Activated effector memory CD4-positive, alpha-beta T cell treated with anti-CD3 and anti-CD28 coated beads, Interleukin-2, amount 50 U/mL, for 16 hours (primary cell): ENCODE data around the gene EXOC2.

Experiments
- DNase-seq: peaks from one replicate; pipeline ENCODE4 v3.0.0-alpha.2; 2020

EXOC2 gene, protein sequence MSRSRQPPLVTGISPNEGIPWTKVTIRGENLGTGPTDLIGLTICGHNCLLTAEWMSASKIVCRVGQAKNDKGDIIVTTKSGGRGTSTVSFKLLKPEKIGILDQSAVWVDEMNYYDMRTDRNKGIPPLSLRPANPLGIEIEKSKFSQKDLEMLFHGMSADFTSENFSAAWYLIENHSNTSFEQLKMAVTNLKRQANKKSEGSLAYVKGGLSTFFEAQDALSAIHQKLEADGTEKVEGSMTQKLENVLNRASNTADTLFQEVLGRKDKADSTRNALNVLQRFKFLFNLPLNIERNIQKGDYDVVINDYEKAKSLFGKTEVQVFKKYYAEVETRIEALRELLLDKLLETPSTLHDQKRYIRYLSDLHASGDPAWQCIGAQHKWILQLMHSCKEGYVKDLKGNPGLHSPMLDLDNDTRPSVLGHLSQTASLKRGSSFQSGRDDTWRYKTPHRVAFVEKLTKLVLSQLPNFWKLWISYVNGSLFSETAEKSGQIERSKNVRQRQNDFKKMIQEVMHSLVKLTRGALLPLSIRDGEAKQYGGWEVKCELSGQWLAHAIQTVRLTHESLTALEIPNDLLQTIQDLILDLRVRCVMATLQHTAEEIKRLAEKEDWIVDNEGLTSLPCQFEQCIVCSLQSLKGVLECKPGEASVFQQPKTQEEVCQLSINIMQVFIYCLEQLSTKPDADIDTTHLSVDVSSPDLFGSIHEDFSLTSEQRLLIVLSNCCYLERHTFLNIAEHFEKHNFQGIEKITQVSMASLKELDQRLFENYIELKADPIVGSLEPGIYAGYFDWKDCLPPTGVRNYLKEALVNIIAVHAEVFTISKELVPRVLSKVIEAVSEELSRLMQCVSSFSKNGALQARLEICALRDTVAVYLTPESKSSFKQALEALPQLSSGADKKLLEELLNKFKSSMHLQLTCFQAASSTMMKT

DNA sequence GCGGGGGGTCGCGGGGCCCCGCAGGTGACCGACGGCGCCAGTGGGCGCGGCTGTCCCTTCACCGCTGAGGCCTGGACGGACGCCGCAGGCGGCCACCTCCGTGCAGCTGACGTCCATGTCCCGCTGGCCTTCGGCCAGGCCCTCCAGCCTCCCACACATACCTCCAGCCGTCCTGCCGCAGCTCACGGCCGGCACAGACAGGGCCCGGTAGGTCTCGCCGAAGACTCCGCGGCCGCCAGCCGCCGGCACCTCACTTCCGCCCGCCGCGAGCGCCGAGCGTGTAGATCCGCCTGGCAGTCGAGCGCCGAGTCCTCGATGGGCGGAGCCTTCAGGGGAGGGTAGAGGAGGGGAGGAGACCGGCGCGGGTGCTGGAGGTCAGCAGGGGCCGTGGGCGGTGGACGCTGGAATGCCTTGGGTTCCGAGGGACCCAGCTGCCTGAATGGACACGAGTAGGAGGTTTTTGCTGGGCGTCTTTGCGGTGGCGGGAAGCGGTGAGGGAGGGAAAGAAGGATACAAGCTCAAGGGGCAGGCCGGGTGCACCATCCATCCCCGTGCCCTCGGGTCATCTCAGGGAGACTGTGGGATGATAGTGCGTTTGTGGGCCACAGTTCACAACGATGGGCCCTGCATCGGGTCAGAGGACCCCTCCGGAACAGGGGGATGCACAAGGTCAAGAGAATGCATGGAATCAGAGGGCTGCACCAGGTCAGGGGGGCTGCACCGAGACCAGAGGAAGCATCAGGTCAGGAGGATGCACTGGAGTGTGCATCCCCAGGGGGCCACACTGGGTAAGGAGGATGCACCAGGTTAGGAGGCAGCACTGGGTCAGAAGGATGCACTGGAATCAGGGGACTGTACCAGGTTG lies at the start of gene EXOC2:
EXOC2 (minus strand) TSS at position 282 of the 865 bp plus-strand sequence. CDS start 55,321 bp downstream, outside the sequence.
- DNase-seq = peak; percentile 95

GRCh38 chr6:741410-742339 lies 48.7 kb upstream of the EXOC2 start:
- no peak for DNase-seq

GRCh38 chr6:736657-737446 lies 43.9 kb upstream of the EXOC2 start:
- no peak for DNase-seq

DNA sequence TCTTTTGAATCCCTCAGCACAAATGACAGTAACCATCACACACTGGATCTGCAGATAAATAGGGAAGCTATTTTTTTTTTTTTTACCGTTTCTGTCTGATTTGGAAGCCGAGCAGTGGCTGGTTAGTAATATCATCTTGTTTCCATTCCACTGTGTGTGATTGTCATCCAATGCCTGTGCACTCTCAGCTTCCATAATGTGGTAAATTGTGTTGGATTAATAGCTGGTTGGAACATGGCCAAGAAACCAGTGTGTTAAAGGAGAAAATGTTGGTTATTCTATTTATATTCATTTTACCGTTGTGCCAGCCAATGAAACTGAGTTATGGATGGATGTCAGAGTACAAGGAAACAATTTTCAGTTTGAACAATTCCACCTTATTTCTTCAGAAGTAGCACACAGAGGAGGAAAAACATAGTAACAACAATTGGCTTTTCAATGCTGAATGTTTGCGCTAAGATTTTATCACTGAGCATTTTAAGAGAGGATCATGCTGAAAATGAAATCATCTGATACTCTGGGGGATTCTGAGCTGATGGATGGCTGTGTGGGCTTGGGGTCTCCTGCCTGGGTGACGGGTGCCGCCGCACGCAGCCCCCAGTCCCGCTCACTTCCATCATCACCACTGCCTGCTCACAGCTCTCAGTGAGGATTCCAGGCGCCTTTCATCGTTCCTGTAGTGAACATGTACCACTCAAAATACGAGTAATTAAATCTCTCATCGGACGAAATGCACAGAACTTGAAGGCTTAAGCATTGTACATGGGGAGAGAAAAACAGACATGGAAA lies 40.7 kb upstream of the EXOC2 start:
- DNase-seq = no peak

DNA sequence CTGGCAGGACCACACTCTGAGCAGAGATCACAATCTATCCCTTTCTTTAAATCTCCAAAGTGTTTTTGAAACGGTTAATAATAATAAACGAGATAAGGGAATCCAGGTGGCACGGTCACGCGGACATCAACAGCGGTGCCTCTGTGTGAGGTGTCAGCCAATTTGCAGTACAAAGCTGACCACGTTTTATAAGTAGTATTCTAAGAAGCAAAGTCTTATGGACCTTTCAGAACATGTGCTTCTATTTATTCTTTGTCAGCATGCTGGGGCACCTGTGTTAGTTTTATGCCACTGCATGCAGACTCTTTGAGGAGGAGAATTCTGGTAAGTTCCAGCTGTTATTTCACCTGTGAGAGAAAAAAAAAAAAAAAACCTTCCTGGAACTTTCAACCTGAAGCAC lies 39.0 kb upstream of the EXOC2 start:
- DNase-seq = no peak

DNA sequence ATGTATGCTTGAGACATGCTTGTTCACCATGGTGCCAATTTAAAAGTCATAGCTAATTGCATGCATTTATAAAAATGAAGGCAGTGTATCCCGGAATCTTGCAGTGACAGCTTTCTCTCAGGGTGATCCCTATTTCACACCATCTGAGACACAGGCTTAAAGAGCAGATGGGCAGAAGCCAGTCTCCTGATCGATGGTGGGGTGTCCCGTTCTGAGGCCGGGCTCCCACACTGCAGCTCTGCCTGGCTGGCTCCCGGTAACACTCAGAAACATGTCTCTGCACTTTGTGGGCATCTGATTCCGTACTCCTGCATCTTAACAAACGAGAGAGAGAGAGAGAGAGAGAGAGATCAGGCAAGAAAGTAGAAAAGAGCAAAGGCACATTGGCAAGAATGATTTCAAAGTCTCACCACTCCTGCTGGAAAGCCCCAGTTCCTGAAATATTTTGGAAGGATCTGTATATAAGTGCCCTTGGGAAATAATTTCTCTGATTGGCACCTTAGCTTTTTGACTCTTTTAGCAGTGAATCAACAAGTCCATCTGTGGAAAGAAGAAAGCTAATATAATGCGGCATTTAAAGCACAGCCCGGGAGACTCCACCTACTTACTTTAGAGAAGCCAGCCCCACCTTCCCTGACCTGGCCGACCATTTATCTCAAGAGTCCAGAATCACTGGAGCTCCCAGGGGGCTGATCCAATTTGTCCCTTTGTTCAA lies 36.8 kb upstream of the EXOC2 start:
- no peak for DNase-seq

DNA sequence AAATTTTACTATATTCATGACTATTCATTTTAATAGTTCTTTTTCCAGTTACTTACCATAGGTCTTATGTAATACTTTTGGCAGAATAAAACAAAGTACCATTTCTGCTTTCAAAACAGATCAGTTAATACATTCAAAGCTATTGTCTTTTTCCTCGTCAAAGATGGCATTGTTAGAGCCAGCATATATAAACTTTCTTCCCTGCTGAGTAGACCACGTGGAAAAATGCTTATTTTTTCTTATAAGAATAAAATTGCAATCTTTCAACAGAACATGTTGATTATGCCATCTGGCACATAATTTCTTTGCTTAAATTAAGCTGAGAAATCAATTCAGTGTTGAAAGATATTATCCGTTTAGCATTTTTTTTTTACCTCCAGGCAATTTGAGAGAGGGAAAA lies 34.9 kb upstream of the EXOC2 start:
- no peak for DNase-seq

GRCh38 chr6:723540-723939 lies 30.6 kb upstream of the EXOC2 start:
- no peak for DNase-seq

DNA sequence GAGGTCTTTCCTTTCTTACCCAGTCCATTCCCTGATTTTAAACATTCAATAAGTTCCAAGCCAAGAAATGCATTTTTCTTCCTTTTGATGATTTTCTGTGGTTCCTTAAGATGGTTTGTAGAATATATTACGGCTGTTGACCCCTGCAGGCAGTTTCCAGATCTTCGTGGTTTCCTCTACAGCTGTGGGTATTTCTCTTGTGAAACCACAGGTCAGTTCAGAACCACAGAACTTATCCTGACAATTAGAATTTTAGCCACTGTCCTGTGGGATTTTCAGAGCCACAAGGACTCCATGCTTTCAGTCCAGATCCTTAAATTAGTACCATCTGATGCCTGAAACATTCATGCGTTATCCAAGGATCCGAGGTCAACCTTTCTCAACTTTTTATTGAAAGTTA lies 29.7 kb upstream of the EXOC2 start:
- no peak for DNase-seq

DNA sequence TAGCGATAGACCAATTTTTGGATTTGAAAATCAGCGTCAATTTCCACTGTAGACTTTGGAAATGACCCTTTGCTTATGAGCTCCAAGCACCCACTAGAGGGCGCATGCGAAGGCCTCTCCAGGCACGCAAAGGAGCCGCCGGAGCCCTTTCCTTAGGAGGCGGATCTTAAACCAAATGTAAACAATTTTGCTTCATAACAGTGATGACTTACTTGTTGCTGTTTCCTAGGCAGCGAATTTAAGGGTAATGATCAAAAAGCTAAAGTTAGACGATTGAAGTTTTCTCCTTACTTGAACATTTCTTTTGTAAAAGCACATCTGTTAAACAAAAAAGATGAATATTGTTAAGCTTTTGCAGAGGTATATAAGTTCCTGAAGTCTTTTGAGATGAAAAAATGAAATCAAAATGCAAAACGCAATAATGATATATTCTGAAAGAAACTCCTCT lies 29.2 kb upstream of the EXOC2 start:
- DNase-seq = peak; percentile 90

- no peak for DNase-seq
Measured at GRCh38 chr6:718345-718744, 25.4 kb upstream of the EXOC2 start.

DNA sequence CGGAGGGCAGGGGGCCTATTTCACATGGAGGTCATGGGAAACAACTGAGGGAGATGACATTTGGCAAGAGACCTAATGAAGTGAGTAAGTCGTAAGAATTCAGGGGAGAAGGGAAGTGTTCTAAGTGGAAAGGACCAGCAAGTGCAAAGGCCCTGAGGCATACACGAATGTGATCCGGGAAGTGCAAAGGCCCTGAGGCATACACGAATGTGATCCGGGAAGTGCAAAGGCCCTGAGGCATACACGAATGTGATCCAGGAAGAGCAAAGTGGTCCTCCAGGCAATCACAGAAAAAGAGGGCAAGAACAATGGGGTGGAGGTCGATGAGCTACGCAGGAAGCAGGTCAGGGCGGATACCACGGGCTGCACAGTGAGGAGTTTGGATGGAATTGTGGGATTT lies 24.2 kb upstream of the EXOC2 start:
- DNase-seq = no peak

GRCh38 chr6:715709-716491 lies 23.0 kb upstream of the EXOC2 start:
- no peak for DNase-seq

DNA sequence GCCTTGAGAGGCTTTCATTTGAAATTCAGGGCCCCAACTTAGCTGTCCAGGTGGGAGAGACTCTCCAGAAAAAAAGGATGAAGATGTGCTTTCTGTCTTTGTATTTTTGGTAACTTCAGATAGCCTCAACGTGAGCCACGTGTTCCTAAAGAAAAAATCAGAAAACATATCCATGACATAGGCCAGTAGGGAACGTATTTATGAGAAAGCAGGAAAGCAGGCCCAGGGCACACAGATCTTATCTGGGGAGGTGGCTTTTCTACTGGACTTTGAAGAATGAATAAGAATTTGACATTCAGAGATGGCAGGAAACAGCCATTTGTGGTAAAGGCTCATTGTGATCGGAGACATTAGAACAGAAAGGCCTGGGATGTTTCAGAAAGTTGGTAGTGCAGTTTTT lies 21.2 kb upstream of the EXOC2 start:
- DNase-seq = no peak

DNA sequence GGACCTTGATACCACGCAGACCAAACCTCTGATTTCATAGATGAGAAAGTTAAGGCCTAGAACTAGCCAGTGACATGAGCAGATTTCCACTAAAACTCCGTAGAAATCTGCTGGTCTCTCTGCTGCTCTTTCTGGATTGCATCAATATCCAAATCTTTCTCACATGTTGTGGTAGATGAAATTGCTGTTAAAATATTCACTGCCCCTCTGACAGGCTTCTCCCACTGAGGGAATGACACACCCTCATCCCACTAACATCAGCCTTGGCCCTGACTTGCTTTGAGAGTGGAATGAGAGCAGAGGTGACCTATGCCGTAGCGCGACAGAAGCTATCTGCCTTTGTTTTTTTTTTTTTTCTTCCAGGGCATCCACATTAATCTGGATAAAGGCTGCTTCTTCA lies 20.4 kb upstream of the EXOC2 start:
- no peak for DNase-seq

GRCh38 chr6:712805-713204 lies 19.9 kb upstream of the EXOC2 start:
- no peak for DNase-seq

DNA sequence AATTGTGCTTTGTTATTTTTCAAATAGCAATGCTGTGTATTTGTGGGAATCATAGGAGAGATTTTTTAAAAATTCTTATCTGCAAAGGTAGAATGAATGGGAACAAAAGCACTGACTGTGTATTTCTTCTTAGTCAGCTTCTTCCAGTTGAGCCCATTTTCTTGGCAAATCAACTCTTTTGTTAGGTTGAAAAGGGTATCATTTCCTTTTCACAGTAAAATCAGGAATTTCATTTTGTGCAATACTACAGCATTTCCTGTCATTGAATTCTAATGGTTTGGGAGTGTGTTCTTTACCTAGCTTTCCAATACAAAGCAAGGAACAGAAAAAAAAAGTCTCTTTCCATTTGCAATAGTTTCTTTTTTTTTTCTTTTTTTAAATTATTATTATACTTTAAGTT lies 19.0 kb upstream of the EXOC2 start:
- DNase-seq = no peak
